HCT116 (cell line): ENCODE results near the gene CDA. TPM values are rescaled to one million over a fixed set of nuclear protein-coding genes. Genes with fewer than 3 reads are reported as not detected.

Source experiments
- ATAC-seq: fragments of 200-7000 bp; cut with Tn5 transposase; 2 replicates; pipeline ENCODE4 v1.9.1; 2020; ENCODE audit warnings: mild to moderate bottlenecking, moderate library complexity
- BruUV-seq: library from RNA; stranded (reverse); fragments of 400-500 nt; replicated peaks from 2 replicates; lab custom pipeline; 2021; lab: Mats Ljungman, UMichigan
- CTCF ChIA-PET: fragments of 300-600 bp; sonication (Branson Sonifier 250); formaldehyde crosslinking; loops from one replicate; lab custom pipeline; 2021; ENCODE audit warnings: antibody characterized with exemption; lab: Charles Lee
- POLR2A ChIA-PET: fragments of 300-600, 350-600 bp; sonication (Branson Sonifier 250); formaldehyde crosslinking; loops from one replicate; lab custom pipeline; 2021; ENCODE audit warnings: antibody characterized with exemption; lab: Charles Lee
- RAD21 ChIA-PET, 2 experiments: fragments of 300-600 bp; sonication (Branson Sonifier 250); formaldehyde crosslinking; loops; one replicate each; lab custom pipeline; 2023; ENCODE audit warnings: low total read pairs in 2 of 2; ENCODE audit not compliant: uncharacterized antibody in 2 of 2, unreplicated experiment in 2 of 2, low non-redundant PET in 1 of 2; lab: Charles Lee
- DNase-seq: peaks from one replicate; pipeline ENCODE4 v3.0.0-alpha.2; 2010; ENCODE audit warnings: low read depth, low spot score
- H2AFZ ChIP-seq: fragments of 200-600 bp; shearing (Covaris generic), sonication (generic); 2 replicates; pipeline ENCODE4 v1.6.1; 2017; ENCODE audit warnings: low read depth, mixed run types, mixed read lengths, antibody characterized with exemption, low read length; ENCODE audit not compliant: poor library complexity, severe bottlenecking
- H3K27ac ChIP-seq: 2 replicates; pipeline ENCODE4 v1.5.1; 2012; ENCODE audit warnings: low read depth, low read length
- H3K27me3 ChIP-seq: fragments of 200-600 bp; sonication (generic); 2 replicates; pipeline ENCODE4 v1.6.1; 2016; ENCODE audit warnings: mixed run types, low read length, mixed read lengths; ENCODE audit not compliant: insufficient read depth
- H3K36me3 ChIP-seq, 2 experiments: fragments of 200-500 bp in 1 of 2; fragments of 200-600 bp in 1 of 2; sonication (Bioruptor generic) in 1 of 2; sonication (generic) in 1 of 2; 2 replicates each; pipeline versions ENCODE4 v1.5.1 to v1.6.1; 2014 to 2016; ENCODE audit warnings: low read length in 2 of 2, inconsistent platforms in 1 of 2, mixed read lengths in 1 of 2, mixed run types in 1 of 2; ENCODE audit not compliant: insufficient read depth in 2 of 2, control insufficient read depth in 1 of 2
- H3K4me1 ChIP-seq, 2 experiments: fragments of 200-600 bp in 1 of 2; sonication (generic) in 1 of 2; 2 replicates each; pipeline versions ENCODE4 v1.5.1 to v1.6.1; 2012 to 2017; ENCODE audit warnings: low read length in 2 of 2, inconsistent platforms in 1 of 2, mild to moderate bottlenecking in 1 of 2, mixed read lengths in 1 of 2, mixed run types in 1 of 2, moderate library complexity in 1 of 2; ENCODE audit not compliant: insufficient read depth in 2 of 2, control insufficient read depth in 1 of 2
- H3K4me2 ChIP-seq: fragments of 200-600 bp; sonication (generic); 2 replicates; pipeline ENCODE4 v1.6.1; 2017; ENCODE audit warnings: mixed run types, low read length, mixed read lengths
- H3K4me3 ChIP-seq, 2 experiments: fragments of 200-600 bp in 1 of 2; sonication (generic) in 1 of 2; replicated peaks in 1 of 2; 2 replicates each; pipeline ENCODE4 v1.5.1; 2011 to 2016; ENCODE audit warnings: low read length in 2 of 2, control low read depth in 1 of 2, low read depth in 1 of 2, mild to moderate bottlenecking in 1 of 2, mixed read lengths in 1 of 2, mixed run types in 1 of 2
- H3K79me2 ChIP-seq: fragments of 200-600 bp; sonication (generic); 2 replicates; pipeline ENCODE4 v1.6.1; 2017; ENCODE audit warnings: mild to moderate bottlenecking, mixed run types, low read length, moderate library complexity, mixed read lengths; ENCODE audit not compliant: insufficient read depth
- H3K9ac ChIP-seq: fragments of 200-600 bp; sonication (generic); 2 replicates; pipeline ENCODE4 v1.6.1; 2016; ENCODE audit warnings: low read length, mixed read lengths
- H3K9me2 ChIP-seq: fragments of 200-600 bp; sonication (generic), shearing (Covaris generic); 2 replicates; pipeline ENCODE4 v1.6.1; 2017; ENCODE audit warnings: mixed run types, mild to moderate bottlenecking, moderate library complexity; ENCODE audit not compliant: insufficient read depth
- H3K9me3 ChIP-seq, 2 experiments: fragments of 200-500 bp in 1 of 2; fragments of 200-600 bp in 1 of 2; sonication (Bioruptor generic) in 1 of 2; sonication (generic) in 1 of 2; 2 replicates each; pipeline ENCODE4 v1.6.1; 2014 to 2017; ENCODE audit warnings: low read length in 2 of 2, mixed read lengths in 2 of 2, inconsistent platforms in 1 of 2, low read depth in 1 of 2, mild to moderate bottlenecking in 1 of 2, mixed run types in 1 of 2, moderate library complexity in 1 of 2; ENCODE audit not compliant: control insufficient read depth in 1 of 2, insufficient read depth in 1 of 2
- H4K20me1 ChIP-seq: fragments of 200-600 bp; sonication (generic), shearing (Covaris generic); 2 replicates; pipeline ENCODE4 v1.6.1; 2017; ENCODE audit warnings: mixed run types, mild to moderate bottlenecking, moderate library complexity; ENCODE audit not compliant: insufficient read depth
- ELF1 ChIP-seq: IDR thresholded peaks from 2 replicates; pipeline ENCODE4 v1.6.1; 2012; ENCODE audit warnings: low read depth, borderline replicate concordance
- EZH2phosphoT487 ChIP-seq: fragments of 200-600 bp; IDR thresholded peaks from 2 replicates; pipeline ENCODE4 v1.6.1; 2018; ENCODE audit warnings: antibody characterized with exemption, borderline replicate concordance
- FOSL1 ChIP-seq: IDR thresholded peaks from 2 replicates; pipeline ENCODE4 v1.6.1; 2012; ENCODE audit warnings: low read depth
- JUND ChIP-seq: IDR thresholded peaks from 2 replicates; pipeline ENCODE4 v1.6.1; 2012
- POLR2A ChIP-seq: IDR thresholded peaks from 2 replicates; pipeline ENCODE4 v1.7.0; 2011; ENCODE audit warnings: borderline replicate concordance; ENCODE audit not compliant: insufficient read depth, insufficient read length; ENCODE audit errors: extremely low read depth
- RAD21 ChIP-seq: IDR thresholded peaks from 2 replicates; pipeline ENCODE4 v1.6.1; 2012; ENCODE audit warnings: low read depth, mild to moderate bottlenecking
- REST ChIP-seq: IDR thresholded peaks from 2 replicates; pipeline ENCODE4 v1.6.1; 2012; ENCODE audit warnings: low read depth
- SIN3A ChIP-seq: IDR thresholded peaks from 2 replicates; pipeline ENCODE4 v1.6.1; 2012; ENCODE audit warnings: low read depth
- SRF ChIP-seq: IDR thresholded peaks from 2 replicates; pipeline ENCODE4 v1.6.1; 2012; ENCODE audit warnings: low read depth
- YY1 ChIP-seq: IDR thresholded peaks from 2 replicates; pipeline ENCODE4 v1.6.1; 2011; ENCODE audit warnings: low read length, low read depth, moderate library complexity, mild to moderate bottlenecking; ENCODE audit not compliant: insufficient replicate concordance; ENCODE audit errors: extremely low read depth
- intact Hi-C: fragments of 100-400 bp; cut with micrococcal nuclease; formaldehyde crosslinking; loops from 2 replicates; pipeline ENCODE4 v1.10.0; 2022
- total RNA-seq: library from RNA; stranded (reverse); gene quantifications from one replicate; pipeline ENCODE4 v1.2.1, GENCODE V29; 2021; ENCODE audit not compliant: unreplicated experiment
- TF ChIP-seq, protein P1 (sequence below): IDR thresholded peaks from 2 replicates; pipeline ENCODE4 v1.6.1; 2012
- TF ChIP-seq, protein P2 (sequence below): IDR thresholded peaks from 2 replicates; pipeline ENCODE4 v1.6.1; 2012

The CDA gene
- total RNA-seq, 1 experiment from 2014 or later: 28.6 TPM

- BruUV-seq: no TSS peak
- intact Hi-C loops: no loop called here
- ChIA-PET CTCF (interaction anchor here (0.6 to 1.0 kb wide), 2 partner anchors 50 to 650 kb away, joined by 3 to 4 read pairs; no protein-coding TSS in a partner anchor), POLR2A (no interaction called here), RAD21 (no interaction called here)
- H2AFZ ChIP-seq: no peak overlapping the region
- H3K9me2 ChIP-seq: no peaks in the 10 kb centered on the region
- ATAC-seq: no peak
- H3K27me3 ChIP-seq: no peaks in the 10 kb centered on the region
- TF ChIP-seq SRF (no peak), RAD21 (no peak), ELF1 (no peak), FOSL1 (no peak), YY1 (no peak), REST (no peak), POLR2A (no peak), SIN3A (no peak), EZH2phosphoT487 (no peak), JUND (no peak)
- TF ChIP-seq, protein P1, sequence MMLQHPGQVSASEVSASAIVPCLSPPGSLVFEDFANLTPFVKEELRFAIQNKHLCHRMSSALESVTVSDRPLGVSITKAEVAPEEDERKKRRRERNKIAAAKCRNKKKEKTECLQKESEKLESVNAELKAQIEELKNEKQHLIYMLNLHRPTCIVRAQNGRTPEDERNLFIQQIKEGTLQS: no peak
- TF ChIP-seq, protein P2, sequence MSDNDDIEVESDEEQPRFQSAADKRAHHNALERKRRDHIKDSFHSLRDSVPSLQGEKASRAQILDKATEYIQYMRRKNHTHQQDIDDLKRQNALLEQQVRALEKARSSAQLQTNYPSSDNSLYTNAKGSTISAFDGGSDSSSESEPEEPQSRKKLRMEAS: no peak
- H3K4me2 ChIP-seq: no peak overlapping the region
- no peaks in the 10 kb centered on the region for H4K20me1 ChIP-seq
- H3K36me3 ChIP-seq: no peaks in the 10 kb centered on the region
- no peak for DNase-seq
- H3K9me3 ChIP-seq: no peaks in the 10 kb centered on the region; a peak in 1 of 4 replicates
- no peak overlapping the region for H3K27ac ChIP-seq
- peaks cover 3 to 10% of the 10 kb centered on the region in 2 experiments; a peak in 2 of 4 replicates for H3K4me1 ChIP-seq
- H3K4me3 ChIP-seq: no peak overlapping the region
- H3K9ac ChIP-seq: no peak overlapping the region
- H3K79me2 ChIP-seq: no peaks in the 10 kb centered on the region
Observed at GRCh38 chr1:20625176-20626097, 36.5 kb downstream of the CDA start.
